Effector CD4-positive, alpha-beta T cell (primary cell): ENCODE measurements around the gene MRGPRE. TPM values are rescaled to one million over a fixed set of nuclear protein-coding genes. Genes with fewer than 3 reads are reported as not detected.
"Not testable (repeated sequence)": the region's sequence is repeated elsewhere in the genome, so short reads cannot be mapped to it uniquely, and the experiment has no call there.

Experiments
- DNase-seq: peaks from one replicate; pipeline ENCODE4 v3.0.0-alpha.2; 2020
- total RNA-seq: gene quantifications from one replicate; lab custom pipeline; 2026; lab: John Stamatoyannopoulos, UW

Gene MRGPRE
- total RNA-seq: not detected

- no peak for DNase-seq
Observed at GRCh38 chr11:3231851-3232744, at the start of gene MRGPRE. TSS of gene MRGPRE (minus strand) at chr11:3232417. CDS start at chr11:3228799, 3,618 bp downstream.

GRCh38 chr11:3281146-3281545 lies 48.9 kb upstream of the MRGPRE start:
- not testable (repeated sequence) for DNase-seq

GRCh38 chr11:3280662-3281061 lies 48.4 kb upstream of the MRGPRE start:
- not testable (repeated sequence) for DNase-seq

- DNase-seq: not testable (repeated sequence)
Observed at GRCh38 chr11:3278922-3279321, 46.7 kb upstream of the MRGPRE start.

GRCh38 chr11:3273629-3274028 lies 41.4 kb upstream of the MRGPRE start:
- not testable (repeated sequence) for DNase-seq

GRCh38 chr11:3262548-3262947 lies 30.3 kb upstream of the MRGPRE start:
- DNase-seq: not testable (repeated sequence)

- DNase-seq: not testable (repeated sequence)
Observed at GRCh38 chr11:3261831-3262230, 29.6 kb upstream of the MRGPRE start.

GRCh38 chr11:3257509-3257908 lies 25.3 kb upstream of the MRGPRE start:
- DNase-seq: not testable (repeated sequence)

GRCh38 chr11:3255241-3255640 lies 23.0 kb upstream of the MRGPRE start:
- DNase-seq: not testable (repeated sequence)

GRCh38 chr11:3254773-3255172 lies 22.6 kb upstream of the MRGPRE start:
- DNase-seq: not testable (repeated sequence)

- DNase-seq: no peak
Observed at GRCh38 chr11:3245071-3245470, 12.9 kb upstream of the MRGPRE start.

GRCh38 chr11:3243880-3244279 lies 11.7 kb upstream of the MRGPRE start:
- no peak for DNase-seq

GRCh38 chr11:3237119-3237518 lies 4.9 kb upstream of the MRGPRE start:
- no peak for DNase-seq

- no peak for DNase-seq
Observed at GRCh38 chr11:3234846-3235245, 2.6 kb upstream of the MRGPRE start.

GRCh38 chr11:3232956-3233355 lies 739 bp upstream of the MRGPRE start:
- no peak for DNase-seq

- DNase-seq: no peak
Observed at GRCh38 chr11:3231550-3231850, 717 bp downstream of the MRGPRE start.

GRCh38 chr11:3230636-3231549 lies 1.3 kb downstream of the MRGPRE start:
- DNase-seq: no peak

- DNase-seq: no peak
Observed at GRCh38 chr11:3229673-3230630, 2.3 kb downstream of the MRGPRE start.

- DNase-seq: no peak
Observed at GRCh38 chr11:3228445-3228829, 3.8 kb downstream of the MRGPRE start.

- no peak for DNase-seq
Observed at GRCh38 chr11:3227568-3228444, 4.4 kb downstream of the MRGPRE start.

- DNase-seq: no peak
Observed at GRCh38 chr11:3226846-3227567, 5.2 kb downstream of the MRGPRE start.
